ENCODE measurements around the gene ANXA2R. TPM values are rescaled to one million over a fixed set of nuclear protein-coding genes. Genes with fewer than 3 reads are reported as not detected.

The ANXA2R gene
- total and polyA plus RNA-seq, 9 of the 15 experiments (the other 6 are each of a cell fraction or from before 2014, with no cell fraction given), result 2.1 to 4.8 (median 3.4) TPM

- TF ChIP-seq, protein P1, sequence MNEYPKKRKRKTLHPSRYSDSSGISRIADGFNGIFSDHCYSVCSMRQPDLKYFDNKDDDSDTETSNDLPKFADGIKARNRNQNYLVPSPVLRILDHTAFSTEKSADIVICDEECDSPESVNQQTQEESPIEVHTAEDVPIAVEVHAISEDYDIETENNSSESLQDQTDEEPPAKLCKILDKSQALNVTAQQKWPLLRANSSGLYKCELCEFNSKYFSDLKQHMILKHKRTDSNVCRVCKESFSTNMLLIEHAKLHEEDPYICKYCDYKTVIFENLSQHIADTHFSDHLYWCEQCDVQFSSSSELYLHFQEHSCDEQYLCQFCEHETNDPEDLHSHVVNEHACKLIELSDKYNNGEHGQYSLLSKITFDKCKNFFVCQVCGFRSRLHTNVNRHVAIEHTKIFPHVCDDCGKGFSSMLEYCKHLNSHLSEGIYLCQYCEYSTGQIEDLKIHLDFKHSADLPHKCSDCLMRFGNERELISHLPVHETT (CRISPR knock-in tag; conservative IDR thresholded peaks at IDR 0.05 in 1 of 2, IDR thresholded peaks at IDR 0.05 in 1 of 2), result peak in 1 of 2 experiments; percentile 55; a peak in 1 of 4 replicates
- TF ChIP-seq ZNF277 (CRISPR knock-in tag; IDR thresholded peaks at IDR 0.05; ENCODE audit: borderline replicate concordance), result no peak
- TF ChIP-seq SMAD2 (IDR thresholded peaks at IDR 0.05; ENCODE audit: low read depth, low read length), result no peak
- TF ChIP-seq SREBF2 (CRISPR knock-in tag; IDR thresholded peaks at IDR 0.05), result no peak
- TF ChIP-seq, protein P2, sequence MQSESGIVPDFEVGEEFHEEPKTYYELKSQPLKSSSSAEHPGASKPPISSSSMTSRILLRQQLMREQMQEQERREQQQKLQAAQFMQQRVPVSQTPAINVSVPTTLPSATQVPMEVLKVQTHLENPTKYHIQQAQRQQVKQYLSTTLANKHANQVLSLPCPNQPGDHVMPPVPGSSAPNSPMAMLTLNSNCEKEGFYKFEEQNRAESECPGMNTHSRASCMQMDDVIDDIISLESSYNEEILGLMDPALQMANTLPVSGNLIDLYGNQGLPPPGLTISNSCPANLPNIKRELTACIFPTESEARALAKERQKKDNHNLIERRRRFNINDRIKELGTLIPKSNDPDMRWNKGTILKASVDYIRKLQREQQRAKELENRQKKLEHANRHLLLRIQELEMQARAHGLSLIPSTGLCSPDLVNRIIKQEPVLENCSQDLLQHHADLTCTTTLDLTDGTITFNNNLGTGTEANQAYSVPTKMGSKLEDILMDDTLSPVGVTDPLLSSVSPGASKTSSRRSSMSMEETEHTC (IDR thresholded peaks at IDR 0.05), result no peak
- TF ChIP-seq, protein P3, sequence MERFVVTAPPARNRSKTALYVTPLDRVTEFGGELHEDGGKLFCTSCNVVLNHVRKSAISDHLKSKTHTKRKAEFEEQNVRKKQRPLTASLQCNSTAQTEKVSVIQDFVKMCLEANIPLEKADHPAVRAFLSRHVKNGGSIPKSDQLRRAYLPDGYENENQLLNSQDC (CRISPR knock-in tag; IDR thresholded peaks at IDR 0.05), result no peak
- TF ChIP-seq BACH1 (tag; IDR thresholded peaks at IDR 0.05), result no peak
- TF ChIP-seq PREB (CRISPR knock-in tag; IDR thresholded peaks at IDR 0.05), result no peak; the same call in 1 of the 2 replicates
- no peak for TF ChIP-seq MTA1 (IDR thresholded peaks at IDR 0.05; ENCODE audit: borderline replicate concordance)
- no peak for TF ChIP-seq LEF1 (IDR thresholded peaks at IDR 0.05)
- no peak for TF ChIP-seq SLC30A9 (CRISPR knock-in tag; IDR thresholded peaks at IDR 0.05)
- TF ChIP-seq ZNF436 (CRISPR knock-in tag; IDR thresholded peaks at IDR 0.05), result no peak
- no peak for TF ChIP-seq MCM7 (IDR thresholded peaks at IDR 0.05)
- TF ChIP-seq FOXK2 (conservative IDR thresholded peaks at IDR 0.05 in 1 of 2, IDR thresholded peaks at IDR 0.05 in 1 of 2; ENCODE audit: low read depth in 2 of 2), result no peak
- peak; percentile 47; the same call in 1 of the 2 replicates for TF ChIP-seq TRIM28 (IDR thresholded peaks at IDR 0.05)
- peak in 1 of 2 experiments; percentile 56; a peak in 1 of 4 replicates for TF ChIP-seq RCOR1 (IDR thresholded peaks at IDR 0.05; ENCODE audit: borderline replicate concordance in 1 of 2, low read depth in 2 of 2, low read length in 2 of 2)
- TF ChIP-seq ZNF551 (CRISPR knock-in tag; IDR thresholded peaks at IDR 0.05), result no peak
- TF ChIP-seq ZNF174 (CRISPR knock-in tag; IDR thresholded peaks at IDR 0.05), result no peak
- TF ChIP-seq, protein P4, sequence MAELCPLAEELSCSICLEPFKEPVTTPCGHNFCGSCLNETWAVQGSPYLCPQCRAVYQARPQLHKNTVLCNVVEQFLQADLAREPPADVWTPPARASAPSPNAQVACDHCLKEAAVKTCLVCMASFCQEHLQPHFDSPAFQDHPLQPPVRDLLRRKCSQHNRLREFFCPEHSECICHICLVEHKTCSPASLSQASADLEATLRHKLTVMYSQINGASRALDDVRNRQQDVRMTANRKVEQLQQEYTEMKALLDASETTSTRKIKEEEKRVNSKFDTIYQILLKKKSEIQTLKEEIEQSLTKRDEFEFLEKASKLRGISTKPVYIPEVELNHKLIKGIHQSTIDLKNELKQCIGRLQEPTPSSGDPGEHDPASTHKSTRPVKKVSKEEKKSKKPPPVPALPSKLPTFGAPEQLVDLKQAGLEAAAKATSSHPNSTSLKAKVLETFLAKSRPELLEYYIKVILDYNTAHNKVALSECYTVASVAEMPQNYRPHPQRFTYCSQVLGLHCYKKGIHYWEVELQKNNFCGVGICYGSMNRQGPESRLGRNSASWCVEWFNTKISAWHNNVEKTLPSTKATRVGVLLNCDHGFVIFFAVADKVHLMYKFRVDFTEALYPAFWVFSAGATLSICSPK (IDR thresholded peaks at IDR 0.05; ENCODE audit: borderline replicate concordance), result no peak; the same call in 1 of the 2 replicates
- no peak for TF ChIP-seq PPARD (CRISPR knock-in tag; IDR thresholded peaks at IDR 0.05)
These were observed 27.0 kb upstream of the ANXA2R start (continued) for GRCh38 chr5:43066799-43067741.

All from K562 (cell line).